Esophagus muscularis mucosa (tissue), 3 donors: ENCODE results near the gene NR3C2.

Source experiments
- CTCF ChIP-seq, 3 experiments: fragments of 200-600 bp in 2 of 3; fragments of 450-650 bp in 1 of 3; sonication (generic) in 2 of 3; IDR thresholded peaks; one replicate each; pipeline ENCODE4 v1.5.1; 2017 to 2019; ENCODE audit warnings: antibody characterized with exemption in 3 of 3, mild to moderate bottlenecking in 2 of 3, moderate library complexity in 1 of 3
- POLR2AphosphoS5 ChIP-seq, 2 donors: sonication (generic); formaldehyde crosslinking; IDR thresholded peaks; one replicate each; pipeline ENCODE4 v1.6.1; 2017; ENCODE audit warnings: antibody characterized with exemption in 2 of 2

- no peak for TF ChIP-seq CTCF (IDR thresholded peaks at IDR 0.05)
- no peak for TF ChIP-seq POLR2AphosphoS5 (IDR thresholded peaks at IDR 0.05)
Observed at GRCh38 chr4:148442832-148443511, 758 bp upstream of the NR3C2 start.
